Right lobe of liver (tissue), 4 donors: ENCODE data around the gene CXCR6.

Source experiments
- POLR2A ChIP-seq: fragments of 450-650 bp; IDR thresholded peaks from one replicate; pipeline ENCODE4 v1.6.1; 2017; ENCODE audit warnings: antibody characterized with exemption, mild to moderate bottlenecking
- TF ChIP-seq, protein P1 (sequence below), 4 donors: fragments of 200-600 bp in 3 of 4; fragments of 450-650 bp in 1 of 4; IDR thresholded peaks; one replicate each; pipeline versions ENCODE4 v1.5.1 to v1.8.0; 2016 to 2022; ENCODE audit warnings: antibody characterized with exemption in 4 of 4, mild to moderate bottlenecking in 2 of 4
- donor health status: DM: no; HTN: no; CAD: no.
- donor health status: DM: no; HTN: no; CAD: no.
- donor health status: DM: no; HTN: yes; CAD: no.

DNA sequence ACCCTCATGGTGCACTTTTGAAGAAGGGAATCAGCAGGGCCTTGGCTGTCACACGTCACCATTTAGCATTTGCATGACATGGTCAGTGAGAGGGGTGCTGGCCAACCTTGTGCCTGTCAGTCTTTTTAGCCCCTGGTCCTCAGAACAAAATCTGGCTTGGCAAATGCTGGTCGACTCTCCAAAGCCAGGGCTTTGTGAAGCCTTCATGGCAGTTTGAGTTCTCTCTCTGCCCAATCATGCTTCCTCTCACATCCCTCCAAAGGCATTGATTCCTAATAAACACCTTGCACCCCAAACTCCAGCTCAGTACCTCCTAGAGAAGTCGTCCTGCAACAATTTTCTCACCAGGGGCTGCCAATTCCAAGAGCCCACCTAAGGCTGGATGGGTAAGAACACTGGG lies 37.5 kb upstream of the CXCR6 start:
- TF ChIP-seq POLR2A, result no peak
- TF ChIP-seq, protein P1, sequence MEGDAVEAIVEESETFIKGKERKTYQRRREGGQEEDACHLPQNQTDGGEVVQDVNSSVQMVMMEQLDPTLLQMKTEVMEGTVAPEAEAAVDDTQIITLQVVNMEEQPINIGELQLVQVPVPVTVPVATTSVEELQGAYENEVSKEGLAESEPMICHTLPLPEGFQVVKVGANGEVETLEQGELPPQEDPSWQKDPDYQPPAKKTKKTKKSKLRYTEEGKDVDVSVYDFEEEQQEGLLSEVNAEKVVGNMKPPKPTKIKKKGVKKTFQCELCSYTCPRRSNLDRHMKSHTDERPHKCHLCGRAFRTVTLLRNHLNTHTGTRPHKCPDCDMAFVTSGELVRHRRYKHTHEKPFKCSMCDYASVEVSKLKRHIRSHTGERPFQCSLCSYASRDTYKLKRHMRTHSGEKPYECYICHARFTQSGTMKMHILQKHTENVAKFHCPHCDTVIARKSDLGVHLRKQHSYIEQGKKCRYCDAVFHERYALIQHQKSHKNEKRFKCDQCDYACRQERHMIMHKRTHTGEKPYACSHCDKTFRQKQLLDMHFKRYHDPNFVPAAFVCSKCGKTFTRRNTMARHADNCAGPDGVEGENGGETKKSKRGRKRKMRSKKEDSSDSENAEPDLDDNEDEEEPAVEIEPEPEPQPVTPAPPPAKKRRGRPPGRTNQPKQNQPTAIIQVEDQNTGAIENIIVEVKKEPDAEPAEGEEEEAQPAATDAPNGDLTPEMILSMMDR (IDR thresholded peaks at IDR 0.05), result no peak
